Measurements from ENCODE around the gene PCDH12.

The PCDH12 gene

DNA sequence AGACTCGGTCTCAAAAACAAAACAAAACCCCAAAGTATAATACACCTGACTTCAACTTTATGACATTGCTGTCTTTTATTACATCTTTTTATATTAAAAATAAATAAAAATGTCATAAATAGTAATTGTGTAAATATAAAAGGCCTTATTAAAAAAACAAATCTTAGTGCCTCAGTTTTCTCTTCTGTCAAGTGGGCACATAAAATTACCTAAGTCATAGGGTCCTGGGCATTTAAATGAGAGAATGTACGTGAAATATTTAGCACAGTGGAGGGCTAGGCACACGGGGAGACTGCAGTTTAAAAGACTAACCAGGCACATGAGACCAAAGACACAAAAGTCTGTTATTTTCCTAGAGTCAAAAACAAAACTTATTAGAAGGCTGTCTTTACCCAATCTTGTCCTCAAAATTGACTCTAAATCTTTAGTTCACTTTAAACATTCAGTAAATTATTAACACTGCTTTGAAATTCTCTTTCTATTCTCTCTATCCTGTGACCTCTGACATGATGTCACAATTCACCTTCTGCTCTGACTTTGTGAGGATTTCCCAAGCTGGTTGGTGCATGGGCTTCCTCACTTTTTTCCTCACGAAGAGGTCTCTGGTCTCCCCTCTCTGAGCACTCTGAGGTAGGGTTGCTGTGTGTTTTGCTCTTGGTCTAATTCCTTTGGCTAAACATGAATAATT lies 8.4 kb upstream of the PCDH12 start:
- DNase-seq = no peak

DNA sequence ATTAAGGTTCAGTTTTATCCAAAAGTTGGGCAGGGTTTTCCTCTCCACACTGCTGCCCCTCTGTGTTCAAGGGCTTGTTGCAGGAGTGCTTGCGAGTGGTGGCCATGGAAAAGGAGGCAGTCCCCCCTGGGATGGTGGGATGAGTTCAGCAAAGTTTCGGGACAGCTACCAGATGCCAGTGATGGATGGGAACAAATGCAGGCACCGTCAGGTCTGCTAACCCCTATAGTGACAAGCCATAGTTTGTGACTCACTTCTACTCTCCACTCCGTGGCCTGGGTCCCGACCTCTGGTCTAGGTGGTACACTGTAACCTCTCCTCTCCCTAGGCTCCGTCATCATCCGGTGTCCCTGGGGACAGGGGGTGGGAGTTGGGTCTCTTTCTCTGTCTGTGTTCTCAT lies 7.1 kb upstream of the PCDH12 start:
- DNase-seq = no peak

DNA sequence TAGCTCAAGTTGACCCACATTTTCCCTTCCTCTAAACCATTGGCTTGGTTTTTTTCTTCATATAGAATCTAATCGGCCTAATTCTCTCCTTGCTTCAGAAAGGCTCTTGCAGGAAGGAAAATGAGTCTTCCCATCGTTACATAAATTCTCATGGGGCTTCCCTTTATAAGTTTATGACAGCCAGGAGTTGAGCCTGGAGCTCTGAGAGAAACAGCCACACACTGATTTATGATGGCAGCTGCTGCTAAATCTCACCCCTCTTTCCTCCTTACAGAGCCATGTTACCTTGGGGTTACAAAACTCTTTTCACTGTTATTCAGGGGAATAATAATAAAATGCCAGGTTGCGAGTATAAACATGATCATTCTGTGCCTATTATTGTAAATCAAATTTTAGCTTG lies 5.7 kb upstream of the PCDH12 start:
- DNase-seq = no peak

DNA sequence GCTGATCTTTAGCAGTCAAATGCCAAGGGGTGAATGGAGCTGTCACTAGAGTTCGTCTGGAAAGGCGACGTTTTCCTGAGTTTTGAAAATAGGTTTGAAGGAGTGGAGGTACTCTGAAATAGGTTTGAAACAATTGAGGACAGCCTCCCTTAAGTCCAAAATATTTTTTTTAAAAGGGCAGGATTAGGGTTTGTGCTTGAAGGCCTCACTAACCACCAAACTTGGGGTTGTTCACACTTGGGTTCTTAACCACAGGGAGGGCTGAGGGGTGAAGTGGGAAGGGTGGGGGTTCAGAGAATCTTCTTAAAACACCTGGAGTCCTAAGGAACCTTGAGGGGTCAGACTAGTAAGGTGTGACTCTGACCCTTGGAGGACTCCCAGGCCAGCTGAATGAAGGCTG lies 3.5 kb upstream of the PCDH12 start:
- DNase-seq = no peak

DNA sequence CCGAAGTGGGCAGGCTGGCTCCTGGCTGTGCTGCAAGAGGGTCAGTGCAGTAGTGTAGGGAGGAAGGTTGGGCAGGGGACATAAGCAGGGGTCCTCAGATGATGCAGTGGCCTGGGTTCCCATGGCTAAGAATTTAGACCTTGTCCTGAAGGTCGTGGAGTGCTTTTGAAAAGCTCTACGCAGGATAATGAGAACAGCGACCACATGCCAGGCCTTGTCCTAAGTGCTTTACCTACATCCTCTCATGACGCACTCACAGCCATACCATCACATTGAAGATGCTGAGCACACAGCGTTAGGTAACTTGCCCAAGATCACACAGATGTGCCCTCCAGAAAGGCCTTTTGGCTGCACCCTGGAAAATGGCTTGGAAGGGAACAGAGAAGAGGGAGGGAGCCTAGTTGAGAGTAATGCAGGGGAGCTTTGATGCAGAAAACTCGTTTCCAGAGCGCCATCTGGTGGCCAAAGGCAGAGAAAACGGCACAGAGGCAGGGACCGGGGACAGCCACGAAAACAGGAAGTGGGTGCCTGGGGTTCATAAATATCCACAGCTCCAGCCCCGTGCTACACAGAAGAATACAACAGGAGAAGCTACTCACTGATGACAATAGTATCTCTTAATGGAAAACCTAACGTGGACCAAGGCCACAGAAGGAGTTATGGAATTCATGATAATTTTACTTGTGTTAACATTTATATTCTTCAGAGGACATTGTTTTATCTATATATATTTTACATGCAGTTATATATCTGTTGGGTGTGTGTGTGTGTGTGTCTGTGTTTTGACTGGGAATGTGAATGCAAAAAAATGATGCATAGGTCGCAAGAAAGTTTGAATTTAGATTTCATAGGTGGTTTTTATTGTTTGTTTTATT lies 2.7 kb upstream of the PCDH12 start:
- DNase-seq = peak; percentile 92

DNA sequence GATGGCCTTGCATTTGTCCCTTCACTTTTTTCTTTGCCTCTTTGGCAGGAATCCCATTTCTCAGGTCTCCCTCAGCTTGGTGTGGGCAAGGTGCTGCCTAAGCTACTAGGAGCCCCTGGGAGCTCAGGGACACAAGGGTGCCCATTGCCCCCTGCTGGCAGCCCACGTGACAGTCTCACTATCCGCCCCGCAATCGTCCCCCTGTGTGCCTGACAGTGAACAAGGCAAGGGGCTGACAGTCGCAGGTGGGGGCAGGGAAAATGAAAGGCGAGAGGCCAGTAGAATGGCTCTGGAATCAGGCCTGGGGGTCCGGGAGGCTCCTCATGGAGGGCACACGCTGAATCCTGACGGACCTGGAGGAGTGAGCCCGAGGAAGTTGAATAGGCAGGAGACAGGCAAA lies 2.0 kb upstream of the PCDH12 start:
- peak; percentile 24 for DNase-seq

DNA sequence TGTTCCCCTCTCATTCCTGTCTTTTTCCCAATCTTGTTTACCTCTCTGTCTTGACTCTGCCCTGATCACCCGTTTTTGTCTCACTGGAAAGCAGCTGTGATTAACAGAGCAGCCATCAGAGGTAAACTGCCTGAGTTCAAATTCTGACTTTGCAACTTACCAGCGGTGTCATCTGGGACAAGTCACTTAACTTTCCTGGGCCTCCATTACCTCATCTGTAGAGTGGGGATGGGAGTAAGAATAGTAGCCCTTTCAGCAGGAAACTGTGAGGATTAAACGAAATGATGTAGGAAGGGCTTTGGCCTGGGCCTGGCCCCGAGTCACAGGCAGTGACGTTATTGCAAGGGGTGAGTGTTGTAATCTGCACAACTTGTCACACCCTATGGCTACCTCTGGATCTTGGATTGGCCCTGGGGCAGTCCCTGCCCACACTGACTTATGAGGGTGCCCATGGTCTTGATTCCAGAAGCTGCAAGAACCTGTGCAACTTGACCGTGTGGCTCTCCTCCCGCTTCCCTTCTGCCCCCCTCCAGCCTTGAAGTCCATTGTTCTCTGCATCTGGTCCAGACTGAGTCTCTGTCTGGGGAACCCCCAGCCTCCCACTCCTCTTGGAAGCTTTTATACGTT lies 657 bp upstream of the PCDH12 start:
- DNase-seq = no peak

DNA sequence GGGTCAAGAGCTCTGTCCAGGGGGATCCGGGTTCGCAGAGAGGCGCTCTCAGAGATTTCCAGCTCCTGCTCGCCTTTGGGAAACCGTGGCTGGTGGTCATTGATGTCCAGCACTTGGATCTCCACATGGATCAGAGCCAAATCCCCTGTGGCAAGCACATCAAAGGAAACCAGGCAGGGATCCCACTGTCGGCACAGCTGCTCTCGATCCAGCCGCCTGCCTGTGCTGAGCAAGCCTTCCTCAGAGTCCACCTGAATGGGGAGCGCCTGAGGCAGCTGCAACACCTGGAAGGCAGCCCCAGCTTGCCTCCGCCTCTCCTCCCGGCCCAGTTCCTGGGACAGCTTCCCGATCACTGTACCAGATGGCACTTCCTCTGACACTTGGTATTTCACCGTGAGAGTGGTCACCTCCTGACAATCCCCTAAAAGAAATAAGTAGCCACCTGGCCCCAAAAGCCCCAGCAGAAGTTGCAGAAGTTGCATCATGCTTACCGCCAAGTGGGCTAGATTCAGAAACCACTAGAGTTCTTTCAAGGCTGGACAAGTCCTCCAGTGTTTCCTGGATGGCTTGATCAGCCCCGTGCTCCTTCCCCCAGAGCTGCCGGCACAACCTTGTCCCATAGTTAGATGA lies 520 bp downstream of the PCDH12 start:
- no peak for DNase-seq

DNA sequence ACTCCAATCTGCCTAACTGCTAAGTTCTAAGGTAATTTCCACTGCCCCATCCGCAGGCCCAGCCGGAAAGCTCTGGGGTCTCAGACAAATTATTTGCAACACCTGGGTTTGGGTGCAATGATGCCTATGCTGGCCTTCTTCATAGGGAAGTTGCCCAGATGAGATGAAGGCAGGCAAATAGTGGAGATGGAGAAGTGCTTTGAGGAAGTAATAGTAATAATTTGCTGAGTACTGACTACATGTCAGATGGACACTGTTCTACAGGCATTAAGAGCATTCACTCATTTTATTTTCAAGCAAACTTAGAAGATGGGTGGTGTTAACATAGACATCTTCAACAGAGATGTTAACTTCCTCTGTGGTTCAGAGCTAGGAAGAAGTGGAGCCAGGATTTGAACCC lies 3.8 kb downstream of the PCDH12 start:
- no peak for DNase-seq

DNA sequence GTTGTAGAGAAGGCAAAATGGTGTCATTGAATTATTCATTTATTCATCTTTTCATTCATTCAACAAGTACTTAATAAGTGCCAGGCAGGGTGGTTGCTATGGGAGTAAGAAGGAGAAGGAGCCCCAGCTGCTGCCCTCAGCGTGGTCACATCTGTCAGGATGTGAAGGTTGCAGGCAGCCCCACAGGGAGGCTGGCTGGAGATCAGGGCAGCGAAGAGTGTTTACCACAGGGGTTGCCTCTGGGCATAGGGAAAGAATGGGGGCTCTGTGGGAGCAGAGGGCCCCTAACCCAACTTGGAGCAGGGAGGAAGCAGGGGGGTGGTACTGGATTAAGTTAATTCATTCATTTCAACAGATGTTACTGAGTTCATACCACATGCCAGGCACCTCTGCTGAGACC lies 6.0 kb downstream of the PCDH12 start:
- no peak for DNase-seq

DNA sequence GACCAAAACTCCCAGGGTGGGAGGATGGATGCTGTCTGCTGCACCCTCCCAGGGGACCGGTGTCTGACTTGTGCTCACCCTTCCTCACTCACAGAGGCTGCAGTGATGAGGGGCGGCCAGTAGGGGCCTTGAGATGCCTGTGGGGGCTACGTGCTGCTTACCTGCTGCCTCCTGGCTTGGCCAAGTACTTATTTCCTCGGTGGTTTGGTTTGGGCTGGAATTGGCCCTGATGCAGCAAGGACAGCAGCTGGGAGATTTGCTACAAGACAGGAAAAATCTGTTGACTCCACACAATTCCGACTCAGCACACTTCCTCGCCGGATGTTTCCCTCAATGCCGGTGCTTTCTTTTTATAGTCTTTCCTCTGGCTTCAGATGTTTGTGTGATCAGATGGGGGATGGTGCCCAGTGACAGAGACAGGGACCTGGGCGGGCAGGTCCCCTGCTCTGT lies 6.6 kb downstream of the PCDH12 start:
- peak; percentile 23 for DNase-seq

DNA sequence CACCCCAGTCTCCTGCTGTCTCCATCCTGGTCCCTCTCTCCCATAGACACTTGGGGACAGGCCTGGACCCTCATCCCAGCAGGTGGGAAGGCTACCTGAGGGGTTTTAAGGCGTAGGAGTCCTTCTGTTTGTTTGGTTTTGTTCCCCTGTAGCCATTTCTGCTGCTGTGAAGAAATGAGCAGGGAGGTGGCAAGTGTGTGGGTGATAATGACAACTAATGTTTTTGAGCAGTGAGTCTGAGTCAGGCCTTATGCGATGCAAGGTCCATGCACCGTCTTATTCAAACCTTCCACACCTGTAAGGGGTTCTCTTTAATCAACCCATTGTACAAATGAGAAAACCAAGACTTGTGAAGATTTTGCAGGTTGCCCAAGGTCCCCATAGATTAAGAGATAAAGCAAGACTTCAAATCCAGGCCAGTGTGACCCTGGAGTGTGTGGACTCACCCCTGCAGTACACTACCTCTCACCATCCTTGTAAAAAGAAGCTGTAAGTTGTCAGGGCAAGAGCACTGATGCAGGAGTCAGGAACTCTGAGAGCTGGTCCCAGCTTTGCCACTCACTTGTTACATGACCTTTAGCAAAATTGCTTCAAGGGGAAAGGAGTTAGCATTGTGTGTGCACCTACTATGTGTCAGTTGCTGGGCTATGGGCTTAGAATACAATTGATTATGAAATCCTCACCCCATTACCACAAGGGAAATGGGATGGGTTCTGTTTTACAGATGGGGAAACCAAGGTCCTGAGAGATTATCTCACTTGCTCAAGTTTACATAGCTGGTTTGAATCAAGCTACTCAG lies 7.6 kb downstream of the PCDH12 start:
- no peak for DNase-seq

DNA sequence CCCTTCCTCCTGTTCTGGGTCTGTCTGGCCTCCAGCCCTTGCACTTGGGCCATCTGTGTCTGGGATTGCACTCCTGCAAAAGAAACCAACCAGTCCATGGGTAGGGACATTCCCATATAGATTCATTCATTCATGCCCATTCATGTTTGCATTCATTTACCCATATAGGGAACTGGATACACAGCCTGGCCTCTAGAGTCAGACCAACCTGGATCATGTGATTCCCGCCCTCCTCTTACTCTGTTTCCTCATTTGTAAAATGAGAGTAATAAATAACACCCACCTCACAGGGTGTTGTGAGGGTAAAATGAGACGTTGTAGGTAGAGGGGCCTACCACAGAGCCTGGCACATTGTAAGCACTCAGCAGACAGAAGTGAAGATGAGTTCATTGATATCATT lies 8.5 kb downstream of the PCDH12 start:
- DNase-seq = no peak

DNA sequence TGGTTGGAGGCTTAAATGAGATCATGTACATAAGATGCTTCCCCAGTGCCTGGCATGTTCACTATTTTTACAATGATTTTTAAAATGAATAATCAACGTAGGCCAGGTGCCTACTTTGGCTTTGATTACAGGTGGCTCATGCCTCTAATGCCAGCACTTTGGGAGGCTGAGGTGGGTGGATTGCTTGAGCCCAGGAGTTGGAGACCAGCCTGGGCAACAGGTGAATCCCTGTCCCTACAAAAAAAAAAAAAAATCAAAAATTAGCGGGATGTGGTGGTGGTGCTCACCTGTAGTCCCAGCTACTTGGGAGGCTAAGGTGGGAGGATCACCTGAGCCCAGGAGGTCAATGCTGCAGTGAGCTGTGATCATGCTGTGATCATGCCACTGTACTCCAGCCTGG lies 9.2 kb downstream of the PCDH12 start:
- DNase-seq = no peak

DNA sequence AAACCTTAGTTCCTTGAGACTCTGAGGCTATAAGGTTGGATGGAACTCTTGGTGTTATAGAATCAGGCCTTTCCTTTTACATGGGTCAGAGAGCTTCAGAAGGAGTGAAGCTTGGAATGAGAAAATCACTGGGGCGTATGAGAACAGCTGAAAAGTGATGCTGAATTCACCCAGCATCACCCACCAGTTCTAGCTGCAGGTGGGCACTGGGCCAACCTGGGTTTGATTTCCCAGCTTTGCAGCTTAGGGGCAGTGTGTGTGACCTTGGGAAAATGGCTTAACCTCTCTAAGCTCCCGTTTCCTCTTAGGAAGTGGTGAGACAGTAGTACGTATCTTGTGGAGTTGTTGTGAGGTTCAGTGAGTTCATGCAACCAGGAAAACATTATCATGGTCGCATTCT lies 10.7 kb downstream of the PCDH12 start:
- DNase-seq = no peak

DNA sequence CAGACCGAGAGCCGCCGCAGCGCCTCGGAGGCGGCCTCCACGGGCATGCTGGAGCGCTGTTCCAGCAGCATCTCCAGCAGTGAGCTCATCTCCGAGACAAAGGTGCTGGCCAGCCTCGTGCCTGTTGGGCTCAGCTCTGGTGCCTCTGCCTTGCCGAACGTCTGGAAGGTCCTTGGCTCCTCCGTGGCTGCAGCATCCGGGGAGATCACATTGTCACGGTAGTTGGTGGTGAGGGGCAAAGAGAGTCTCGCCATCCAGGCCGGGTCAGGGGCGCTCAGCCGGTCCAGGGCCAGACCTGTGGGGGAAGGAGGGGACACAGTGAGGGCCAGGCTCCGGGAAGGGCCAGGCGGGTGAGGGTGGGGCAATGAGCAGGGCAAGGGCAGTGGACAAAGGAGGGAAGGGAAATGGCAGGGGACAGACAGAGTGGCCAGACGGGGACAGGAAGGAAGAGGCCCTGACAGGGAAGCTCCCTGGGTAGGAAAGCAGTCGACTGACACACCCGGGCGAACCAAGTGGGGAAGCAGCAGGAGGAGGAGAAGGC lies 12.4 kb downstream of the PCDH12 start:
- no peak for DNase-seq

DNA sequence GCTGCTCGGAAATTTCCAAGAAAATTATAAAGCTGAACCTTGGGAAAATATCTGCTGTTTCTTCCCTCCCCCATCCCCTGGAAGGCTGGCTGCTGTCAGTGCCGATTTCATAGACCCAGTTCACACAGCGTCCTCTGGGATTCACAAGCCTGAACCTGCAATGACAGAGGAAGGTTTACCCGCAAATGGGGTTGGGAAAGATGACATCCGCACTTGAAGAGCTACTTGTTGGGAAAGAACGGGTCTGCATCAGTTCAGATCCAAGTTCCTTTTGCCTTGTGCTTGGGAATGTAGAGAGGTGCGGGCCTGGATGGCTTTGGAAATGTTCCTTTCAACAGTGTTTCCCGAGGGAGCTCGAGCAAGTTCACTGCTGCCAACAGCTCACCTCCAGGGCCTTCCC lies 13.9 kb downstream of the PCDH12 start:
- DNase-seq = no peak

DNA sequence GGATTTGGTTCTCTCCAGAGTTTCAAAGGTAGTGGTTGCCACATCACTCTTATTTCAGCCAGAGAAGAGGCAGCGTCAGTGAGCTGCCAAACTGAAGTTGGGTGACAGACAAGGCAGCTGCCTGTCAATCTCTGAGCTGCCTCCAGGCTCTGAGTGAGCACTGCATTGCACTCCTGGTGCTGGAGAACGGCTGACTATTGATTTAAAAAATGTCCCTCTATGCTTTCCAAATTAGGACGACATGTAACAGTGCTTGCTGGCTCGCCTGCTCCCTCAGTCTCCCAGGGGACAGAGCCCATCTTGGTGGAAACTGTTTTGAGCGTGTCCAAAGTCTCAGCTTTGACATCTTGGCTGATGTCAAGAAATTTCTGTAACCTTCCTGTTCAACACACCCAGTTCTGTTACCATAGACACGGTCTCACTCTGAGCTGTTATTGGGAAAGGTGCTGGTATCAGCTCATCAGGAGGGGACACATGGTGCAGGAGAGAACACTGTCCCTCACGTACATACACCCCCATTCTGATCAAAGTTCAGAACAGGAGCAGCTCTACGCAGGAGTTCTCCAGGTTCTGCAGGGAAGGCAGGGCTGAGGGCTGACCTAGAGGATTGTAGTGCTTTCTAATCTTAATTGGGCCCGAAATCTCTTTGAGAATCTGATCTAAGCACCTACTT lies 15.7 kb downstream of the PCDH12 start:
- DNase-seq = no peak

DNA sequence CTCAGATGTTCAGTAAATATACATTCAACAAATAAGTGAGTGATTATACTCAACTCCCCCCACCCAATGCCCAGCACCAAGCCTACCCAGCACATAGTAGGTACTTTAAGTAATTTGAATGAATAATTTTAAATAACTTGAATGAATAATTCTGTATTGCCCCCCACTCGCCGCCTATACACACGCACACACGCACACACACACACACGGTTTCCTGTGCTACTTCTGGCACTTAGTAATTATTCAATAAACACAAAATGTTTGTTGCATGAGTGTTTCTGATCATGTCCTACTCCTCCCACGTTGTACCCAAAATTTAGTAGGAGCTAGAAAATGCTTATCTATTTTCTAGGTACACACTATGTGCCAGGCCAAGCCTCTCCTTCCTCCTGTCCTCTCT lies 16.2 kb downstream of the PCDH12 start:
- no peak for DNase-seq

DNA sequence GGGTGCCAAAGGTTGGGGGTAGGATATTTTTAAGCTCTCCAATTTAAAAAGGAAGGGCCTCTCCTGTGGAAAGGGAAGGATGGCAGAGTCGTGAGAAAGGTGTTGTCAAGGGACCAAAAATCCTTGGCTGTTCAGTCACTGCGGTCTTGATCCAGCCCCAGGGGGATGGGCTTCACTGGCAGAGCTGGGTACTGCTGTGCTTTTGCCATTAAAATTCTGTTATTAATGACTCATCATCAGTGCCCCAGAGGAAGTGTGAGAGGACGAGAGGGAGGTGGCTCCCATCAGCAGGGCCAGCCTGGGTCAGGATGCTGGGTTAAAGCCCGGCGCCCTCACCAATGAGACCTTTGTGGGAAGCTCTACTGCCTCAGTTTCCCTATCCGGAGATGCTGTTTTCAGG lies 16.7 kb downstream of the PCDH12 start:
- no peak for DNase-seq

DNA sequence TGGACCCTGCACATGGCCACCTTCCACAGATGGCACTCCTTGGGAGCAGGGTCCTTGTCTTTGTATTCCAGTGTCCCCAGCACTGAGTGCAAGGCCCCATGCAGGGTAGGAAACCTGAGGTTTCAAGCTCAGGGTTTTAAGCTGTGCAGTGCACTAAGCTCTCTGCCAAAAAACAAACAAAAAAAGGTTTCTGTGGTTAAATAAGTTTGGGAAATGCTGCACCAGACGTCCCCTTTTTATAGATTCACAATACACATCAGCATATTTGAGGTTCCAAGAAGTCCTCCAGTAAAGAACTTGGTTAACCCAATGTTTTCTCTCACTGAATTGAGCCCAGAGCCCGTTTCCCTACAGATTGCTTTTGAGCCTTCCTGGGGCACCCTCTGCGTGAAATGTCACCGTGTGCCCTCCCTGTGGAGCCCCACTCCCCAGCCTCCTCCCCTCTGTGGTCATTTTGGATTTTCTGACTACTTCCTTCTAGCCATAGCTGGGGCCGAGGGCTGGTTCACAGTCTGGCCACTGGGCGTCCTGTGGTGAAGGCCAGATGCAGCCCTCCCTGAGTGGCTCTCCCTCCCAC lies 17.2 kb downstream of the PCDH12 start:
- DNase-seq = no peak

All from activated gamma-delta T cell treated with Interleukin-2 at 50 U/mL for 16 hours (primary cell).